A549 (cell line): ENCODE data around the gene B3GALT4. TPM values are rescaled to one million over a fixed set of nuclear protein-coding genes. Genes with fewer than 3 reads are reported as not detected.

Source experiments
- ATAC-seq, 2 experiments: fragments of 200-7000 bp in 1 of 2; fragments of >200 bp in 1 of 2; cut with Nextera tagmentation in 1 of 2; cut with Tn5 transposase in 1 of 2; 3 replicates each; pipeline versions ENCODE4 v1.8.0 to v1.9.1; 2018 to 2020; ENCODE audit warnings: mild to moderate bottlenecking in 1 of 2, moderate library complexity in 1 of 2
- CTCF ChIA-PET: fragments of 300-600 bp; sonication (Branson Sonifier 250); formaldehyde crosslinking; extraction: SDS; loops from one replicate; lab custom pipeline; 2021; ENCODE audit warnings: antibody characterized with exemption, inconsistent platforms; lab: Yijun Ruan, JAX
- POLR2A ChIA-PET: fragments of 350-600 bp; formaldehyde crosslinking; extraction: SDS; loops from one replicate; lab custom pipeline; 2021; ENCODE audit warnings: antibody characterized with exemption, inconsistent platforms; lab: Yijun Ruan, JAX
- DNase-seq, 2 experiments: peaks; one replicate each; pipeline versions ENCODE4 v3.0.0 to v3.0.0-alpha.2; 2011 to 2016; ENCODE audit warnings: low read depth in 1 of 2, low spot score in 1 of 2
- FAIRE-seq: peaks from 2 replicates; lab custom pipeline; 2011; peaks lifted over from hg19 to GRCh38; lab: Jason Lieb, UNC
- H3K27ac ChIP-seq, 2 experiments: fragments of >200 bp; sonication (Bioruptor Twin); formaldehyde crosslinking; 3 replicates each; pipeline ENCODE4 v1.5.1; 2016 to 2017
- H3K4me1 ChIP-seq: fragments of >200 bp; sonication (Bioruptor Twin); formaldehyde crosslinking; 3 replicates; pipeline ENCODE4 v1.6.1; 2016
- H3K4me2 ChIP-seq: fragments of >200 bp; sonication (Bioruptor Twin); formaldehyde crosslinking; 3 replicates; pipeline ENCODE4 v1.6.1; 2016
- H3K4me3 ChIP-seq: fragments of >200 bp; sonication (Bioruptor Twin); formaldehyde crosslinking; 3 replicates; pipeline ENCODE4 v1.5.1; 2016
- H3K9me3 ChIP-seq: fragments of >200 bp; sonication (Bioruptor Twin); formaldehyde crosslinking; 3 replicates; pipeline ENCODE4 v1.6.1; 2016
- CBX2 ChIP-seq: fragments of 200-600 bp; sonication (generic); IDR thresholded peaks from 2 replicates; pipeline ENCODE4 v1.6.1; 2016; ENCODE audit warnings: low read depth, mild to moderate bottlenecking, borderline replicate concordance
- CHD4 ChIP-seq: fragments of 200-600 bp; sonication (generic); IDR thresholded peaks from 2 replicates; pipeline ENCODE4 v1.6.1; 2016; ENCODE audit warnings: antibody characterized with exemption, mild to moderate bottlenecking, borderline replicate concordance
- EHF ChIP-seq: fragments of 250-450 bp; sonication (Bioruptor Pico); IDR thresholded peaks from 2 replicates; pipeline ENCODE4 v1.5.0; 2020; ENCODE audit warnings: mild to moderate bottlenecking
- HDAC2 ChIP-seq: fragments of 200-600 bp; sonication (generic); IDR thresholded peaks from 2 replicates; pipeline ENCODE4 v1.6.1; 2016
- HEYL ChIP-seq: fragments of 250-450 bp; sonication (Bioruptor Pico); IDR thresholded peaks from 2 replicates; pipeline ENCODE4 v1.8.0; 2021; ENCODE audit warnings: mild to moderate bottlenecking, moderate library complexity
- HMGXB4 ChIP-seq: fragments of 250-450 bp; sonication (Bioruptor Pico); IDR thresholded peaks from 2 replicates; pipeline ENCODE4 v1.5.0; 2021; ENCODE audit warnings: mild to moderate bottlenecking, moderate library complexity, borderline replicate concordance
- HOXA7 ChIP-seq: fragments of 250-450 bp; sonication (Bioruptor Pico); IDR thresholded peaks from 2 replicates; pipeline ENCODE4 v1.5.0; 2020; ENCODE audit warnings: mild to moderate bottlenecking, moderate library complexity
- JUN ChIP-seq, 2 experiments: fragments of >200 bp; sonication (Bioruptor Twin); formaldehyde crosslinking; IDR thresholded peaks; 2 replicates in 1 of 2; 3 replicates in 1 of 2; pipeline ENCODE4 v1.6.1; 2016 to 2017
- NFE2L2 ChIP-seq: fragments of 150-350 bp; conservative IDR thresholded peaks from 2 replicates; pipeline ENCODE4 v1.6.1; 2014; ENCODE audit warnings: low read length
- NPAS2 ChIP-seq: fragments of 250-450 bp; sonication (Bioruptor Pico); IDR thresholded peaks from 2 replicates; pipeline ENCODE4 v1.8.0; 2022; ENCODE audit warnings: mild to moderate bottlenecking, moderate library complexity, borderline replicate concordance
- NR3C1 ChIP-seq: fragments of >200 bp; sonication (Bioruptor Twin); formaldehyde crosslinking; IDR thresholded peaks from 3 replicates; pipeline ENCODE4 v1.6.1; 2017
- RAD21 ChIP-seq, 2 experiments: fragments of >200 bp in 1 of 2; sonication (Bioruptor Twin) in 1 of 2; formaldehyde crosslinking in 1 of 2; IDR thresholded peaks in 1 of 2; conservative IDR thresholded peaks in 1 of 2; 2 replicates in 1 of 2; 3 replicates in 1 of 2; pipeline ENCODE4 v1.6.1; 2012 to 2018; ENCODE audit warnings: inconsistent platforms in 1 of 2
- RNF2 ChIP-seq: fragments of 200-600 bp; sonication (generic); IDR thresholded peaks from 2 replicates; pipeline ENCODE4 v1.6.1; 2016; ENCODE audit warnings: low read depth, mild to moderate bottlenecking, antibody characterized with exemption, moderate library complexity, borderline replicate concordance
- SREBF2 ChIP-seq: fragments of 450-650 bp; IDR thresholded peaks from 2 replicates; pipeline ENCODE4 v1.6.1; 2014; ENCODE audit warnings: mild to moderate bottlenecking, moderate library complexity
- TFCP2L1 ChIP-seq: fragments of 250-450 bp; sonication (Bioruptor Pico); IDR thresholded peaks from 2 replicates; pipeline ENCODE4 v1.5.0; 2021; ENCODE audit warnings: mild to moderate bottlenecking
- TP53 ChIP-seq: fragments of 250-450 bp; sonication (Bioruptor Pico); IDR thresholded peaks from 2 replicates; pipeline ENCODE4 v1.5.0; 2021; ENCODE audit warnings: mild to moderate bottlenecking, moderate library complexity
- ZC3H11A ChIP-seq: fragments of 450-650 bp; IDR thresholded peaks from 2 replicates; pipeline ENCODE4 v1.6.1; 2014; ENCODE audit warnings: antibody characterized with exemption, mild to moderate bottlenecking
- ZFP36 ChIP-seq: fragments of 450-650 bp; IDR thresholded peaks from 2 replicates; pipeline ENCODE4 v1.6.1; 2014; ENCODE audit warnings: borderline replicate concordance; ENCODE audit not compliant: partially characterized antibody
- ZNF302 ChIP-seq: fragments of 250-450 bp; sonication (Bioruptor Pico); IDR thresholded peaks from 2 replicates; pipeline ENCODE4 v1.9.0; 2021; ENCODE audit warnings: inconsistent platforms, mild to moderate bottlenecking, moderate library complexity
- WGBS: methylation state at CpG from one replicate; pipeline ENCODE4 v1.1.6; 2017; ENCODE audit errors: missing lambda C conversion rate; 5-methylcytosine and 5-hydroxymethylcytosine counted together
- polyA plus RNA-seq, 4 experiments: library from polyadenylated mRNA; depleted of rRNA in 3 of 4; stranded (reverse); fragments of >200 nt; fragmentation: RNase III in 1 of 4; extraction: RNeasy Plus Mini Kit Qiagen cat#74134 plus additional on column Dnase treatment in 1 of 4; gene quantifications; 2 replicates in 3 of 4; 3 replicates in 1 of 4; pipeline ENCODE4 v1.2.3, GENCODE V29; 2011 to 2017
- TF ChIP-seq, protein P1 (sequence below): fragments of 150-350 bp; IDR thresholded peaks from 2 replicates; pipeline ENCODE4 v1.6.1; 2014; ENCODE audit warnings: low read depth, mild to moderate bottlenecking, low read length
- TF ChIP-seq, protein P2 (sequence below): fragments of >200 bp; sonication (Bioruptor Twin); formaldehyde crosslinking; IDR thresholded peaks from 3 replicates; pipeline ENCODE4 v1.6.1; 2016

The B3GALT4 gene
- polyA plus RNA-seq, 2 of the 4 experiments (the other 2 are of a cell fraction) = 0.27 to 0.54 TPM

- Histone ChIP-seq H3K9me3 (no peaks in the 10 kb centered on the region), H3K4me2 (no peak overlapping the region), H3K4me3 (no peak overlapping the region), H3K27ac (no peak overlapping the region), H3K4me1 (peaks cover 4% of the 10 kb centered on the region; the same call in 1 of the 3 replicates)
- TF ChIP-seq RNF2 (no peak), NR3C1 (no peak)
- TF ChIP-seq, protein P1, sequence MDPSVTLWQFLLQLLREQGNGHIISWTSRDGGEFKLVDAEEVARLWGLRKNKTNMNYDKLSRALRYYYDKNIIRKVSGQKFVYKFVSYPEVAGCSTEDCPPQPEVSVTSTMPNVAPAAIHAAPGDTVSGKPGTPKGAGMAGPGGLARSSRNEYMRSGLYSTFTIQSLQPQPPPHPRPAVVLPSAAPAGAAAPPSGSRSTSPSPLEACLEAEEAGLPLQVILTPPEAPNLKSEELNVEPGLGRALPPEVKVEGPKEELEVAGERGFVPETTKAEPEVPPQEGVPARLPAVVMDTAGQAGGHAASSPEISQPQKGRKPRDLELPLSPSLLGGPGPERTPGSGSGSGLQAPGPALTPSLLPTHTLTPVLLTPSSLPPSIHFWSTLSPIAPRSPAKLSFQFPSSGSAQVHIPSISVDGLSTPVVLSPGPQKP = no peak
- 97% methylated on average over 3 of the region's 3 CpGs for WGBS
- no peak for DNase-seq
- no peak for FAIRE-seq
- ChIA-PET CTCF (interaction anchor here (0.6 to 3.8 kb wide), 4 partner anchors 9 to 376 kb away, joined by 3 to 40 read pairs (median 4); partner anchors contain the start of gene TAPBP), POLR2A (no interaction called here)
- no peak for ATAC-seq
Measured at GRCh38 chr6:33301877-33302276, 25.0 kb downstream of the B3GALT4 start.

DNA sequence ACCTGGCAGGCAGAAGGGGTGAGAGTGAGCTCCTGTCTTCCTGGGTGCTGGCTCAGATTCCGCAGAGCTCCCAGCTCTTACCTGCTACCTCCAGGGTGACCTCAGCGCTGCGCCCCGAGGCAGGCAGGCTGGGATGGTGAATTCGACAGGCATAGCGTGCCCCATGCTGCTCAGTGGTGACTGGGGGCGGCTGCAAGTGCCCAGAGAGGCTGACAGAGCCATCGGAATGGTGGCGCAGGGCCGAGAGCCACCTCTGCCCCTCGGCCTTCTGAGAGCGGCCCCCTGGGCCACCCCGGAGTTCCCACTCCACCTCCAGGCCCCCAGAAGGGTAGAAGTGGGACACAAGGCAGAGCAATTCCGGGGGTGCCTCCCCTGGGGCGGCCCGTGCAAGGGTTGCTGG, 27.3 kb downstream of the B3GALT4 start:
- CTCF ChIA-PET = no interaction called here
- TF ChIP-seq NPAS2 (CRISPR knock-in tag) (no peak), RNF2 (no peak), RAD21 (conservative IDR thresholded peaks at IDR 0.05 in 1 of 2, IDR thresholded peaks at IDR 0.05 in 1 of 2) (no peak), TP53 (no peak), HEYL (CRISPR knock-in tag) (no peak), JUN (IDR thresholded peaks at IDR 0.05) (no peak), ZNF302 (CRISPR knock-in tag) (no peak), CBX2 (no peak), CHD4 (no peak), HDAC2 (no peak), ZFP36 (no peak), EHF (CRISPR knock-in tag) (no peak), TFCP2L1 (CRISPR knock-in tag) (no peak)
- TF ChIP-seq, protein P2, sequence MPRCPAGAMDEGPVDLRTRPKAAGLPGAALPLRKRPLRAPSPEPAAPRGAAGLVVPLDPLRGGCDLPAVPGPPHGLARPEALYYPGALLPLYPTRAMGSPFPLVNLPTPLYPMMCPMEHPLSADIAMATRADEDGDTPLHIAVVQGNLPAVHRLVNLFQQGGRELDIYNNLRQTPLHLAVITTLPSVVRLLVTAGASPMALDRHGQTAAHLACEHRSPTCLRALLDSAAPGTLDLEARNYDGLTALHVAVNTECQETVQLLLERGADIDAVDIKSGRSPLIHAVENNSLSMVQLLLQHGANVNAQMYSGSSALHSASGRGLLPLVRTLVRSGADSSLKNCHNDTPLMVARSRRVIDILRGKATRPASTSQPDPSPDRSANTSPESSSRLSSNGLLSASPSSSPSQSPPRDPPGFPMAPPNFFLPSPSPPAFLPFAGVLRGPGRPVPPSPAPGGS = no peak
- FAIRE-seq (no peak), ATAC-seq (no peak), DNase-seq (no peak)
- H3K27ac ChIP-seq = no peak overlapping the region
- no peaks in the 10 kb centered on the region for H3K4me1 ChIP-seq
- POLR2A ChIA-PET = no interaction called here
- no peak overlapping the region for H3K4me3 ChIP-seq
- 93% methylated on average over 6 of the region's 16 CpGs for WGBS
- H3K9me3 ChIP-seq = no peaks in the 10 kb centered on the region
- H3K4me2 ChIP-seq = no peak overlapping the region

- CTCF ChIA-PET = interaction anchor here (1.4 kb wide), 1 partner anchor 121 kb away, joined by 3 read pairs; no protein-coding TSS in a partner anchor
- 90% methylated on average over 5 of the region's 8 CpGs for WGBS
Measured at GRCh38 chr6:33305052-33305451, 28.1 kb downstream of the B3GALT4 start.

More at GRCh38 chr6:33305052-33305451, 28.1 kb downstream of the B3GALT4 start:
- H3K9me3 ChIP-seq = no peaks in the 10 kb centered on the region
- no peak overlapping the region for H3K4me3 ChIP-seq
- no peak for DNase-seq
- ATAC-seq = no peak
- H3K27ac ChIP-seq = no peak overlapping the region
- TF ChIP-seq NFE2L2 (no peak), HMGXB4 (no peak), ZC3H11A (no peak), HOXA7 (CRISPR knock-in tag) (no peak), CHD4 (no peak), SREBF2 (no peak)
- POLR2A ChIA-PET = no interaction called here
- no peak for FAIRE-seq
- H3K4me1 ChIP-seq = no peaks in the 10 kb centered on the region
- H3K4me2 ChIP-seq = no peak overlapping the region
